Fibroblast of skin of right quadriceps (primary cell): ENCODE measurements around the gene UBE2G1.
"Not testable (repeated sequence)": the region's sequence is repeated elsewhere in the genome, so short reads cannot be mapped to it uniquely, and the experiment has no call there.

ENCODE experiments used
- DNase-seq: peaks from one replicate; pipeline ENCODE4 v3.0.0-alpha.2; 2013

Gene UBE2G1

DNA sequence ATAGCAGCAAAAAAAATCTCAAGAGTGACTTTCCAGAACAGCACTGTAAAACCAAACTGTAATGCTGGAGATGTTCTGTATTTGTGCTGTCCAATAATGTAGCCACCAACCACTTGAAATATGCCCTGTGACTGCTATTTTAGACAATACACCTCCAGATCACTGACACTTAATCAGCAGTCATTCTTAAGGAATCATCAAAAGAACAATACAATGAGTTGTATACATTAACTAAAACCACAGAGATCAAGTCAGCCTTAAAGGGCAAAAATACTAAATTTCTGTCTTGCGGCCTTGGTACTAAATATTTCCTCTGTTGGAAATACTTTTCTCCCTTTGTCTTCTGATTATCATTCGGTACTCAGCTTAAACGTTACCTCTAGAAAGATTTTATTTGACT is 69.1 kb downstream of the UBE2G1 start:
- no peak for DNase-seq

DNA sequence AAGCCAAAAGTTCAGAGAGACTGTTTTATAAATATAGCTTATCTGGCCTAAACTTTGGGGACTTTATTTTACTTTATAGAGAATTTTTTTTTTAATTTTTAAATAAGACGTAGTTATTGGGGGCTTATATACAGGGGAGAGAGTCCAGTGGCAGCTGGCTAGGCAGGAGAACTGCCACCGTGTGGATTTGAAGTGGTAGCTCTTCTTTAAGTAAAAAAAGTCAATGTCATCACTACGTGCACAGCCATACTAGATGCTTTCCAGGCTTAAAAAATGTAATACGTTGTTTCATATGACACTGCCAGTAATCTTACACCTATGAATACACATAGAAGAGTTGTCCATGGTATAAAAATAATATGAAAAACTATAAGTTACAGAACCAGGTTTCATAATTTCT is 70.8 kb downstream of the UBE2G1 start:
- DNase-seq: no peak

DNA sequence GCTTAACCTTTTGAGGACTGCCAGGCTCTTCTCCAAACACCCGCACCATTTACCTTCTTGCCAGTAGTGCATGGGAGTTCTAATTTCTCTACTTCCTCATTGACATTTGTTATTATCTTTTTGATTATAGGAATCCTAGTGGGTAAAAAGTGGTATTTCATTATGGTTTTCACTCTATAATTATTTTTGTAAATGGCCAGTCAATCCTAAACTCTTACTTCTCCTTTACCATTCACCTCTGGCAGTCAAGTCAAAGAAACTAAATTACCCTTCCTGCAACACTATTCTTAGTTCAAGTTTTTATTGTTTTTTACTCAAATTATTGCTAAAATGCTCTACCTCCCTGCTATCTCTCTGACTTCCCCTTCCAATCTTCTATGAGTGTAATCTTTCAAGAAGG is 72.9 kb downstream of the UBE2G1 start:
- no peak for DNase-seq

DNA sequence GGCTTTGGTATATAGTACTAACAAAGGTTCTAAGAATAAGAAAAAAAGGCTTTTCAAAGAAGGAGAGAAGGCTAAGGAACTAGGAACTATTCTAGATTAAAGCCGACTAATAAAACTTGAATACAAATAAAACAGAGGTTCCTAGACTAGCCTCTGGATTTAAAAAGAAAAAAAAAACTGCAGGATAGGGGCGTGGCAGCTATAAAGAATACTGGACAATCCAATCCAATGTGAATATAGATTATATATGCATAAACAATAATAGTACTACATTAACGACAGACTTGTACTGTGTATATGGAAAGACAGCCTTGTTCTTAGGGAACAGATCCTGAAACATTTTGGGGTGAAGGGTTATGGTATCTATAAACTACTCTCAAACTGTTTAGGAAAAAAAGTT is 78.8 kb downstream of the UBE2G1 start:
- DNase-seq: no peak

DNA sequence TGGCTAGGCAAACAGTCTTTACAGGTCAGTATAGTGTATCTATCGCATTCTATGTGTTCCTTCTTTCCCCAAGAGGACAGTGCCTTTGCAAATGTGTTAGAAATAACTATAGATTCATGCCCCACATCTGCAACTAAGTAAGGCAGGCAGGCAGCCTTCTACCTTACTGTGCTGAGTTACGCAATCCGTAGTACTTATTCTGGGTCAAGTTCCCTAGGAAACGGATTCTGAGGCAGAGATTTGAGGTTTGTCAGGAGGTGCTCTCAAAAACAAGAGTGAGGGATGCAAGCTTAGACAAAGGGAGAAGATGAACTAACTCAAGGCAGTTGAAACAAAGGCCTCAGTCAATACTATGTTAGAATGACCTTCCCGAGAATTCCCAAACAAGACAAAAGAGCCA is 90.0 kb downstream of the UBE2G1 start:
- DNase-seq: peak; percentile 15

DNA sequence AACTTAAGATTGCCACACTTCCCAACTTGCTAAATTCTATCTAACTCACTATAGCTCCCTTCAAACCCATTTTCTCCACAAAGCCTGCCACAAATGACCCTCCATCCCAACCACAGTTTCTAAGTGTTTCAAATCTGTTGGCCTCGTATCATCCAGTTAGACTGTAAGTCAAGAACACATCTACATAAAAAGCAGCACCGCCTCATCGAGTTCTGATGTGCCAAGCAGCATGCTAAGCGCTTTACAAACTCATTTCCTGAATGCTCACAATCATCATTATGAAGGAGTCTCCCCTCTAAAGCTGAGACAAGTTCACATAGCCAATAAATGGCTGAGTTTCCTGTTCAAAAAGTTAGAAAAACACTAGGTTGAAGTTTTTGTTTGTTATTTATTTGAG is 93.5 kb downstream of the UBE2G1 start:
- no peak for DNase-seq

DNA sequence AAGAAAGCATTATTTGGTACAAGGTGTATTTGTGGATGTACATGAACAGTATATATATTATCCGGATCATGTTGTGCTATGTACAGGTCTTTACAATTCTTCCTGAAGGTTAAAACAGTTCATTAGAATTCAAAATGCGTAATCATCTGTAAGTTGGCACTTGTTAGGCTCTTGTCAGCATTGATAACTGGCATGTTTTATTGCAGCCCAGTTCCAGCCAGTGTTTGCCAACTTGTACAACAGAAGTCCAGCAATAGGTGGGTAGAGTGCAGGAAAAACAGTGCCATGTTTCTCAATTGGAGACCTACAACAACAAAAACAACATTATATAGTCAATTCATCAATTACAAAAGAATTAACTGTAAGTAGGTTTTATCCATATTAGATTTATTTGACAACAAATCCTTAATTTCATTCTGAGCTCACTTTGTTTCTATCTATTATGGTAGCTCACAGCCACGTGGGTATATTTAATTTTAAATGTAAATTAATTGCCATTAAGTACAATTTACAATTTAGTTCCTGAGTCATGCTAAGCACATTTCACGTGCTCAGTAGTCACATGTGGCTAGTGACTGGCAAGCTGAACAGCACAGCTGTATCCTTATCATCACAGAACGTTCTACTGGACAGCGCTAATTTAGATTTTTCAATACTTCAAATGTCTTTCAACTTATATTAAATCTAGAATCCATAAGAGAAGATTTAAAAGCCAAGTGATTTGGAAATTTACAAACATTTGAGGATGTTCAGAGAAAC is 94.1 kb downstream of the UBE2G1 start:
- no peak for DNase-seq

DNA sequence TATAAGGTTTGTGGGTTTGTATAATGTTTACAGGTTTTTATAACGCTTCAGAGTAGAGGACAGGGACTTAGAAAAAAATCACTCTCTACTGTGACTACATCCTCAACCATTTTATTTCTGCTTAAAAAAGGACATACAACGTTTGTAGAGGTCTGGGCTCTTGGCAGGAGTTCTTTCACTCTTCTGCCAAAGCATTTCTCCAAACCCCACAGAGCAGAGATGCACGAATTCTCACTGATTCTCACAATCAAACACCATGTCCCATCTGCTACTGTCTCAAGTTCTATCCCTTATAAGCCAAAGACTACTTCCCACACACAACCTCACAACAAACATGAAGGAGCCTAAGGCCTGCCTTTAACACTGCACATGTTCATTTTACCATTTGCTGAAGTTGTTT is 95.7 kb downstream of the UBE2G1 start:
- no peak for DNase-seq

DNA sequence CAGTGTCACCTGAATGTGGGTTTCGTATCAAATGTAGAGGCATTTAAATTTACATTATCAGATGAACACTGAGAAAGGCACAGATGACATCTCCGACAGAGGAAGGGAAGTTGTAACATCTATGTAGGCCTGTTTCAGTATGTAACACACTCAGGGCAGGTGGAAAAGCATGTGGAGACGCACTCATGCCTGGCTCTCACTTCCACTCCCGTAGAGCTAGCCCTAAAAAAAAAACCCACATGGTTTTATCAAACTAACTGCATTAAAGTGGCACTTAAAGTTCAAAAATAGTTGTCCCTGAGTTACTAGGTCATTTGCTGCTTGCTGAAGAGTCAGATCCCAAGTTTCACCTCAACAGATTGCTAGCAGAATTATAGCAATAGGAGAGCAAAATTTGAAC is 96.6 kb downstream of the UBE2G1 start:
- DNase-seq: no peak

DNA sequence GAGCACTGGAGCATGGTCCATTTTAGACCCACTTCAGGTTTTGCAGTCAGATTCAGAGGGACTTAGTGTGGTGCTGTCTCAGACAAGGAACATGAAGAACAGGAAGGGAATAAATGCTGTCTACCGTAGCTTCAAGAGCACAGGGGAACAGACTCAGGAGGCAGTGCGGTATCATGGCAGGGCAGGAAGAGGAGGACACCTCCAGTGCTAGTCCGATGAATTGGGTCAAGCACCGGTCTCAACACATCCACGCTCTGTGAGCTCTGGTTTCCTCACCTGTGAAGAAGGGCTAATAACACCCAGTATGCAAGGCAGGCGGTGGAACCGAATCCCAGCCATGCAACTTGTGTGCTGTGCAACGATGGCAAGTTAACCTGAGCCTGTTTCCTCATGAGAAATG is 99.1 kb downstream of the UBE2G1 start:
- DNase-seq: no peak

DNA sequence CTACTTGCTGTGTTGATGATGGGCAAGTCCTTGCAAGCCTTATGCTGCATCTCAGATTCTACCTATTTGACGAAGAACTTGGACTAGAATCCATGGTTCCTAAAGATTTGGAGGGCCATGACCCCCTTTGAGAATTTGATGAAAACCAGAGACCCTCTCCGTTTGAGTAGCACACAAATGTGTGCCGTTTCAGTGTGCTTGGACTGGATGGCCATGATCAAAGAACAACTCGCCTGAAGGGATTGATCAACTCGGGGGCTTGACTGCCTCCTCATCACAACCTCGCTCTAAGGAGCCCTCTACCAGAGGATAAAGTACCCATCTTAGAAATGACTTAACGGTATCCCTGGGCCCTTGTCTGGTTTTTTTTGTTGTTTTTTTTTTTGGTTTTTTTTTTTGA is 99.9 kb downstream of the UBE2G1 start:
- DNase-seq: no peak

DNA sequence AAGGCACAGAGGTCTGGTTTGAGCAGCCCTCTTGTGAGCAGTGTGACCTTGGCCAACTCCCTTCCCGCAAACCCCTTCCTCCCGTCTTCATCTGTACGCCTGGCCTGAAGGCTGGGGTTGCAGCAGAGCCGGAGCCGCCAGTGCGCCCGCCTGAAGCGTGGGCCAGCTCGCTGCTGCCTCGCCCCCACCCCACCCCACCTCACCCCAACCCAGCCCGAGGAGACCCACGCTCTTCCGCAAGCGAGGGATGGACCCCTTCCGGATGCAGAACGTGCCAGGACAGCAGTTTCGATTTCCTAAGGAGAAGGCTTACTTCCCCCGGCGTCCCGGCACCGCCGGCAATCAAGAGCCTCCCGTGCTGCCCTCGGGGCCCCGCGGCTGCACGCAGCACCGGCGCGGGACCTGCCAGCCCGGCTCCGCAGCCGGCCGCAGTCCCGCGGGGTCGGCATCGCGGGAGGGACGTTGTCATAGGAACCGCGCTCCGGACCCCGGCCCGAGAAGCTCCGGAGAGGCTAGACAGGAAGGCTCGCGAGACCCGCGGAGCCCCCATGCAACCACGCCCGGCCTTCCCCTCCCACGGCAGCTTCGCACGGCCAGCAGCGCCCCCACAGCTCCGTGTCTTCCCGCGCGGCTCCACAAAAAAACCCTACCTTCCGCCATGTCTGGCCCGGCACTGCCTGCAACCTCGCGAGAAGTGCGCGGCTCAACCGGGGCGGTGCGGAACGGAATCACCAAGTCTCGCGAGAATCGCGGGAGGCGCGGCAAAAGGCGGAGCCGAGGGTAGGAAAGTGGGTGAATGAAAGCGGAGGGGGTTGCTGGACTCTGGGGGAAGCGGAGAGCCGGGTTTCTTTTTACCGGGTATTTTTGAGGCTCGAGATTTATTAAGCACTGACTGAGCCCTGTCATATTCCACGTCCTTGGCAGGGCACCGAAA is 102.9 kb downstream of the UBE2G1 start, which contains the start of gene ANKFY1:
Gene ANKFY1, minus strand, starts transcription at position 698 of the 934 bp plus-strand sequence. Its CDS starts 38 bp downstream, at position 660.
- DNase-seq: peak; percentile 94

DNA sequence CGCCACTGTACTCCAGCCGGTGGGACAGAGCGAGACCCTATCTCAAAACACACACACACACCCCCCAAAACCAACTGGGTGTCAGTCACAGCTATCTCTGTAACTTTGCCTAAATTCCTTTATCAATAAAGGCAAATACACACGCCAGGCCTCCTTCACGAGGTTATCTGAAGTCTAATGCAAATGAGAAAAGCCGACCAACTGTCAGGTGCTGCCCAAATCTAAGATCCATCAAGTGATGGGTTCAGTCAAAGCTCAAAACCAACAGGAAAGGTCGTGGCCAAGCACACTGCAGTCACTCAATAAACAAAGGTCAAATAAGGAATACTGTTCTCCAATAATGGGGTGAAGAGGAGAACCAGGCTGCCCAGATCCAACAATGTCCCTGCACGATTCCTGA is 103.8 kb downstream of the UBE2G1 start:
- DNase-seq: no peak

DNA sequence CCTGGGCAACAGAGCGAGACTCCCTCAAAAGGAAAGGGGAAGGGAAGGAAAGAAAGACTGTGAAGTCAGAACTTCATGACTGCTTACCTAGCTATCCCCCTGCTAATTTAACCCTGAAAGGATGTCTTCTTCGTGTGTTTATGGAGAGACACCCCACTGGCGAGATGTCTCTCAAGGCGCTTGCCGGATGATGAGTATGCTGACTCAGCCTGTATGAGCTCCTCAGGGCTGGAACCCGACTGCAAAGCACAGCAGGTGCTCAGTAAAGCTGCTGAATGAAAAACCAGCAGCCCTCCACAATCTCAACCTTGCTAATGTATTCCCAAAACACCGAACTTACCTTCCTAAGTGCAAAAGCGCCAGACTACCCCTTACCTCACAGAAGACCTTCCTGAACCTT is 105.0 kb downstream of the UBE2G1 start:
- no peak for DNase-seq

DNA sequence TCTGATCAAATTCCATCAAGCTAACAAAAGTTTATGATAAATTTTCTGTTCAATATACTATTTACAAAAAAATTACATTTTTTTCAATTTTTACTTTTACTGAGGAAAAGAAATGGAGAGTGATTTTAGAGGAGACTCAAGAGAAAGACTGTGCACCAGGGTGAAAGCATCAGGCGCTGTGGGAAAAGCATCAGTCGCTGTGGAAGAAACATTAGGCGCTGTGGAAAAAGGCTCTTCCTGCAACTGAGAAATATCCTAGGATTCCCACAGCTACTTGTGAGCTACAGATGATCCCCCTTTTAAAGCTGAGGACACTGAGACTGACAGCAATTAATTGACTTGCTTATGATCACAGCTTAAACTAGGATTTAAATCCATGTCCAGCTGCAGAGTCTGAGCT is 107.6 kb downstream of the UBE2G1 start:
- no peak for DNase-seq

DNA sequence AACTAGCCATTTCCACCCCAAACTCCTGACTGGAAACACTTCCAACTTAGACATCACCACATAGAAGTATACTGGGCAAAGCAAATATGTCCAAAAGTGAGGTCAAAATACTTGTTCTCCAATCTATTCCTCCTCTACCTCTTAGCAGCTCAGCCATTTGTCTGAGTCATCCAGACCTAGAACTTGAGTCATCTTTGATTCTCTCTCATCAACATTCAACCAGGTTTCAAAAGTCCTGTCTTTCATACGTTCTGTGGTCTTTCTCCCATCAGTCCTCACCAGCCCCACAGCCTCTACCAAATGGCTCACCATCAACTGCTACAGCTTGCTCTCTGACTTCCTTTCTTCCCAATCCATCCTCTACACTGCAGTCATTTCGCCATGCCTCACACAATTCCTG is 109.5 kb downstream of the UBE2G1 start:
- DNase-seq: no peak

DNA sequence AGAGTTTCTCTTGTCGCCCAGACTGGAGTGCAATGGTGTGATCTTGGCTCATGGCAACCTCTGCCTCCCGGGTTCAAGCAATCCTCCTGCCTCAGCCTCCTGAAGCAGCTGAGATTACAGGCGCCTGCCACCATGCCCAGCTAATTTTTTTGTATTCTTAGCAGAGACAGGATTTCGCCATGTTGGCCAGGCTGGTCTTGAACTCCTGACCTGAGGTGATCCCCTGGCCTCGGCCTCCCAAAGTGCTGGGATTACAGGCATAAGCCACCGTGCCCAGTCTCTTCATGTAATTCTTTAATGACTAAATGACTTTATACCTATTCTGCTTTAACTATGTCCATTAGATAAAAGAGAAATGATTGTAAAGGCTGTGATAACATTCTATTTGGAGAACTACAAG is 111.2 kb downstream of the UBE2G1 start:
- DNase-seq: not testable (repeated sequence)

DNA sequence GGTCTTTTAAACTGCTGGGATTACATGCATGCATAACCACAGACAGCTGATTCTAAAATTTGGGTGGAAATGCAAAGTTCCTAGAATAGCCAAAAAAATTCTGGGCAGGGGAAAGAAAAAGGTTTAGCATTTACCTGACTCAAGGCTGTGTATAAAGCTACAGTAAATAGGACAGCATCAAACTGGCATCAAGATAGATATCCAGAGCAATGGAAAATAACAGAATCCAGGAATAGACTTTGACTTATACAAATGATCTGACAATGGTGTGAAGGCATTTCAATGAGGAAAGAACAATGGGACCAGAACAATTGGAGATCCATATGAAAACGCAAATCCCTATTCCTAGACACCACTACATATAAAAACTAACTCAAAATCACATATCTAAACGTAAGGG is 115.6 kb downstream of the UBE2G1 start:
- no peak for DNase-seq

DNA sequence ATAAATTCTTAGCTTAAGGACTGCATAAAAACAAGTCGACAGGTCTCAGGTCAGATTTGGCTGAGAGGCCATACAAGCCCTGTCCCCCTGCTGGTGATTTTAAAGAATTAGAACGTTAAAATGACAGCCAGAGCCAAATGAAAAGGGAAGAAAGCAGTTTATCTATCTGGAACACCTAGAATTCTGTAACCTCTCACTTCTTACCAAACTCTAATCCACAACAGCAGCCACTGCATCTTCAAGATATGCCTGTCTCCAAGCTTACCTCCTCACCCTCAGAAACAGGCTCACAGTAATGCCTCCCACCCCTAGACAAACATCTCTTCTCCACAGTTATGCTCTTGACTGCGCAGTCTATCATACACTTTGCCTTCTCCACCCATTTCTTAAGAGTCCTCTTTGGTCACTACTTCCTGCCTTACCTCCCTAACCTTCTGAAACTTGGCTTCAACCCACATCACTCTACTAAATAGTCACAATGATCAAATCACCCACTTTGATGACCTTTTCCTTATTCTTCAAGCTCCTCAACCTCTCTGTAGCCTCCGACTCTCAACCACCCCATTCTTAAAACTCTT is 116.9 kb downstream of the UBE2G1 start:
- DNase-seq: peak; percentile 37

DNA sequence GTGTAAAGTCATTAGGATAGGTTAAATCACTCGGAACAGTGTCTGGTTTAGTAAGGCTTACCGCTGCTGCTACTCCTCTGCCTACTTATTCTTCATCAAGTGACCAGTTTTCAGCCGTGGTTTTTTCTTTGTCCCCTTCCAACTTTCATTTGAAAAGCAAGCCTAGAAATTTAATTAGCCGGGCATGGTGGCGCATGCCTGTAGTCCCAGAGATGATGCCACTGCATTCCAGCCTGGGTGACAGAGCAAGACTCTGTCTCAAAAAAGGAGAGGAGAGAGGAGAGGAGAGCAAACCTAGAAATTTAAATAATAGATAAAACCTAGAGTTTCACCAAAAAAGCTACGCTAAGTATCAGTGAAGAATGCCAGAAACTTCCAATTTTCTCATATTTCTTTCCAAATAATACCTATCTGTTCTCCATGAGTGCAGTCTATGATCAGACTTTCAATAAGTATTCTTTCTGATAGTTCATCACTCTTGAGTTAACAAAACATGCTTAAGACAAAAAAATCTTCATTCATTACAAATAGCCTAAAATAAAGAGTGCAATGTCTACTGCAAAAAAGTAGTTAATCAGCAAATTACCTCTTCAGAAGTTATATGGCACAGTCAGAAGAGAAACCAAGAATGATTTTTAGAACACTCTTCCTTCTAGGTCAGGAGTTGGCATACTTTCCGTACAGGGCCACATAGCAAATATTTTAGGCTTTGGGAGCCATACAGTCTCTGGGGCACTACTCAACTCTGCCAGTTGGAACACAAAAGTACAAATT is 117.8 kb downstream of the UBE2G1 start:
- no peak for DNase-seq

DNA sequence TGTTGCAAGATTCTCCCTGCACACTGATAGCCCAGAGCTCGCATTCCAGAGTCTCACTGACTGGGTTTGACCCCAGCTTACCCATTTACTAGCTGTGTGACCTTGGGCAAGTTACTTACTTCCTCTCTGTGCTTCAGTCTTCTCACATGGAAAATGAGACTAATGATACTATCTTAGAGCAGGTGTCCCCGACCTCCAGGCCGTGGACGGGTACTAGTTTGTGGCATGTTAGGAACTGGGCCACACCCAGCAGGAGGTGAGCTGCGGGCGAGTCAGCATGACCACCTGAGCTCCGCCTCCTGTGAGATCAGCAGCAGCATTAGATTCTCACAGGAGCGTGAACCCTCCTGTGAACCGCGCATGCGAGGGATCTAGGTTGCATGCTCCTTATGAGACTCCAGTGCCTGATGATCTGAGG is 118.5 kb downstream of the UBE2G1 start:
- DNase-seq: no peak

DNA sequence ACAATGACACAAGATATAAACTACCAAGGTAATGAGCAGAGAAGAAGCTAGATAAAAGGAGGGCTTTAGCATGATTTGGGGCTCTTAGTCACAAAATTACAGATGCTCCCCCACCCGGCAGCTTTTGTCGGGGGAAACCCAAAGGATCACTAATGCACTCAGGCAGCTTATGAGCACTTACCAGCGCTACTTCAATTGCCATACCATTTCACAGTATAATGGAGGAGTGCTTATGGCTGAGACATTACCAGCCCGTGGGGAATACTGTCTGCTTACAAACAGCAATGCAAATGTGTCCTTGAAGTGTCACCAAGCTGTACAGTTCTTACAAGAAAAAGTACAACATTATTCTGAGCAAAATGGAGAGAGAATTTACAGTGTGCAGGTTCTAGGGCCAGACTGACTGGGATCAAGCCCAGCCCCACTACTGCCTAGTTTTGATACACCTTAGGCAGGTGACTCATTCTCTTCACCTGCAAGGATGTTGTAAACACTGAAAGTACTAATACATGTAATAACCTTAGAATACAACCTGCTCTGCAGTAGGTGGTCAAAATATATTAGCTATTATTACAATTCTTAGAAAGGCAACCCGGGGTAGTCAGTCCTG is 119.0 kb downstream of the UBE2G1 start:
- DNase-seq: no peak

DNA sequence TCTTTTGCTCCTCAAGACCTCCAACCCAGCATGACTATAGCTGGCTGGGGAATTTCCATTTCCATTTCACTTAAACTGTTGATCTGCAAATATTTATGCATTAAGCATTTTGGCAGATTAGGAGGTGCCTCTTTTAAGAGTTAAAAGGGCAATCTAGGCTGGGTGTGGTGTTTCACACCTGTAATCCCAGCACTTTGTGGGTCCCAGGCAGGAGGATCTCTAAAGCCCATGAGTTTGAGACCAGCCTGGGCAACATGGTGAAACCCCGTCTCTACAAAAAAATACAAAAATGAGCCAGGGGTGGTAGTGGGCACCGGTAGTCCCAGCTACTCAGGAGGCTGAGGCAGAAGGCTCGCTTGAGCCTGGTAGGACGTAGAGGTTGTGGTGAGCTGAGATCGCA is 119.8 kb downstream of the UBE2G1 start:
- no peak for DNase-seq
